ENCODE measurements around the gene HSPA12B. TPM values are rescaled to one million over a fixed set of nuclear protein-coding genes. Genes with fewer than 3 reads are reported as not detected.

The HSPA12B gene
- total RNA-seq, 1 experiment from 2014 or later, result 6.3 TPM

GRCh38 chr20:3748073-3748472 is 15.6 kb downstream of the HSPA12B start (continued):
- TF ChIP-seq ARID4B (CRISPR knock-in tag; IDR thresholded peaks at IDR 0.05; ENCODE audit: borderline replicate concordance), result no peak

GRCh38 chr20:3749087-3749688 is 16.7 kb downstream of the HSPA12B start:
- Mint-ChIP-seq H3K4me3 (peak overlapping the region; percentile 27; the same call in 1 of the 2 replicates), H3K27me3 (ENCODE audit: low read depth) (peaks cover 55% of the 10 kb centered on the region), H3K4me1 (peaks cover 19% of the 10 kb centered on the region), H3K36me3 (peaks cover 5% of the 10 kb centered on the region; the same call in 1 of the 2 replicates), H3K27ac (no peak overlapping the region), H3K9me3 (no peaks in the 10 kb centered on the region)
- ATAC-seq, result no peak
- POLR2A ChIA-PET, result interaction anchor here (0.6 to 1.0 kb wide), 3 partner anchors 18 to 70 kb away, joined by 4 to 7 read pairs (median 4); no protein-coding TSS in a partner anchor
- DNase-seq (ENCODE audit: low spot score), result no peak
- CTCF ChIA-PET, result interaction anchor here (0.6 to 8.7 kb wide), 45 partner anchors 8 to 326 kb away, joined by 3 to 195 read pairs (median 7); partner anchors contain the start of genes ADAM33, ADISSP, AP5S1 and CENPB
- TF ChIP-seq ZNF219 (CRISPR knock-in tag; IDR thresholded peaks at IDR 0.05; ENCODE audit: borderline replicate concordance), result no peak
- TF ChIP-seq SMAD3 (CRISPR knock-in tag; IDR thresholded peaks at IDR 0.05; ENCODE audit: borderline replicate concordance), result 0 out of 2 replicates have a peak, but pooled peaks have one; percentile 18

GRCh38 chr20:3749689-3750531 is 17.4 kb downstream of the HSPA12B start:
- peak overlapping the region; percentile 74 for H3K4me3 Mint-ChIP-seq
- peak; percentile 42 for ATAC-seq
- peaks cover 12% of the 10 kb centered on the region for H3K4me1 Mint-ChIP-seq
- H3K27ac Mint-ChIP-seq, result no peak overlapping the region
- CTCF ChIA-PET, result interaction anchor here (0.6 to 8.7 kb wide), 47 partner anchors 9 to 325 kb away, joined by 3 to 195 read pairs (median 7); partner anchors contain the start of genes ADAM33, ADISSP, AP5S1 and CENPB
- H3K36me3 Mint-ChIP-seq, result peaks cover 5% of the 10 kb centered on the region; the same call in 1 of the 2 replicates
- POLR2A ChIA-PET, result interaction anchor here (0.6 to 1.0 kb wide), 3 partner anchors 18 to 69 kb away, joined by 4 to 7 read pairs (median 4); no protein-coding TSS in a partner anchor
- H3K9me3 Mint-ChIP-seq, result no peaks in the 10 kb centered on the region
- peak; percentile 82 for DNase-seq (ENCODE audit: low spot score)
- peaks cover 51% of the 10 kb centered on the region for H3K27me3 Mint-ChIP-seq (ENCODE audit: low read depth)
- TF ChIP-seq ZSCAN18 (CRISPR knock-in tag; IDR thresholded peaks at IDR 0.05) (no peak), AFF4 (CRISPR knock-in tag; IDR thresholded peaks at IDR 0.05; ENCODE audit: borderline replicate concordance) (no peak), IRF1 (CRISPR knock-in tag; IDR thresholded peaks at IDR 0.05) (0 out of 2 replicates have a peak, but pooled peaks have one; percentile 28), SMAD3 (CRISPR knock-in tag; IDR thresholded peaks at IDR 0.05; ENCODE audit: borderline replicate concordance) (no peak), SMAD4 (CRISPR knock-in tag; IDR thresholded peaks at IDR 0.05) (no peak), MLX (CRISPR knock-in tag; IDR thresholded peaks at IDR 0.05) (no peak), CBFB (CRISPR knock-in tag; IDR thresholded peaks at IDR 0.05; ENCODE audit: low read depth) (no peak; the same call in none of the 2 replicates), TCF7 (CRISPR knock-in tag; IDR thresholded peaks at IDR 0.05; ENCODE audit: low read depth) (no peak), IRF2 (CRISPR knock-in tag; IDR thresholded peaks at IDR 0.05; ENCODE audit: borderline replicate concordance, low read depth) (no peak), MAX (CRISPR knock-in tag; IDR thresholded peaks at IDR 0.05) (peak; percentile 87), ZBTB21 (CRISPR knock-in tag; IDR thresholded peaks at IDR 0.05; ENCODE audit: borderline replicate concordance) (peak; percentile 45; the same call in 1 of the 2 replicates), HMGXB4 (CRISPR knock-in tag; IDR thresholded peaks at IDR 0.05) (peak; percentile 99)
